NT2/D1 (cell line): ENCODE data around the gene KISS1.

ENCODE experiments used
- DNase-seq: peaks from one replicate; pipeline ENCODE4 v3.0.0-alpha.2; 2011; ENCODE audit warnings: low read depth, low spot score
- H3K27me3 ChIP-seq: 2 replicates; pipeline ENCODE4 v1.6.0; 2011; ENCODE audit warnings: mild to moderate bottlenecking; ENCODE audit not compliant: insufficient read length, insufficient read depth
- H3K36me3 ChIP-seq: 2 replicates; pipeline ENCODE4 v1.6.1; 2011; ENCODE audit warnings: mild to moderate bottlenecking, low read length, mixed read lengths; ENCODE audit not compliant: insufficient read depth, insufficient read length
- H3K4me1 ChIP-seq: 2 replicates; pipeline ENCODE4 v1.5.1; 2011; ENCODE audit not compliant: insufficient read depth, insufficient read length
- H3K4me3 ChIP-seq: 2 replicates; pipeline ENCODE4 v1.5.1; 2011; ENCODE audit warnings: low read depth; ENCODE audit not compliant: insufficient read length
- H3K9ac ChIP-seq: 2 replicates; pipeline ENCODE4 v1.6.0; 2011; ENCODE audit warnings: low read depth; ENCODE audit not compliant: insufficient read length
- H3K9me3 ChIP-seq: 2 replicates; pipeline ENCODE4 v1.5.1; 2011; ENCODE audit warnings: mild to moderate bottlenecking, low read length; ENCODE audit not compliant: insufficient read depth
- SUZ12 ChIP-seq: IDR thresholded peaks from 2 replicates; pipeline ENCODE4 v1.6.1; 2011; ENCODE audit not compliant: insufficient read length, insufficient read depth; ENCODE audit errors: extremely low read depth
- YY1 ChIP-seq: IDR thresholded peaks from 2 replicates; pipeline ENCODE4 v1.6.1; 2011; ENCODE audit not compliant: insufficient read length, insufficient read depth
- ZNF274 ChIP-seq: IDR thresholded peaks from 2 replicates; pipeline ENCODE4 v1.6.1; 2011; ENCODE audit warnings: mild to moderate bottlenecking, low read depth, low read length

Gene KISS1

DNA sequence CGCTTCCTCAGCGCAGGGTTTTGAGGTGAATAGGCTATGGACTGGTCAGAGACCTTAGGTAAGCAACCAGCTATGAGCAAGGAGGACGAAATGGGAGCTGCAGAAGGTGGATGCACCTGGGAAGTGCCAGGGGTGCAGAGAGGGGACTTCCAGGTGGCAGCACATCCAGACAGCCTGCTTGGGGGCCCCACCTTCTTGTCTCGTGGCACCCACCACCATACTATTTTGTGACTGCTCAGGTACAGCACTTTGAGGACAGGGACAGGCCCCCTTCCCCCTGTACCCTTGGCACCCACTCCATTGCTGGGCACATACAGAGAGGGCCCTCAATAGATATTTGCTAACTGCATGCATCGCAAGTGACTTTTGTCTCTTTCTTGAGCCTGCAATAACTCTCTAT, 777 bp upstream of the KISS1 start:
- no peaks in the 10 kb centered on the region for H3K36me3 ChIP-seq
- H3K27me3 ChIP-seq: peaks cover 17% of the 10 kb centered on the region
- TF ChIP-seq SUZ12 (no peak), ZNF274 (no peak), YY1 (no peak)
- H3K4me1 ChIP-seq: peaks cover 29% of the 10 kb centered on the region
- H3K4me3 ChIP-seq: no peak overlapping the region
- H3K9me3 ChIP-seq: no peaks in the 10 kb centered on the region
- H3K9ac ChIP-seq: no peak overlapping the region
- DNase-seq: no peak

DNA sequence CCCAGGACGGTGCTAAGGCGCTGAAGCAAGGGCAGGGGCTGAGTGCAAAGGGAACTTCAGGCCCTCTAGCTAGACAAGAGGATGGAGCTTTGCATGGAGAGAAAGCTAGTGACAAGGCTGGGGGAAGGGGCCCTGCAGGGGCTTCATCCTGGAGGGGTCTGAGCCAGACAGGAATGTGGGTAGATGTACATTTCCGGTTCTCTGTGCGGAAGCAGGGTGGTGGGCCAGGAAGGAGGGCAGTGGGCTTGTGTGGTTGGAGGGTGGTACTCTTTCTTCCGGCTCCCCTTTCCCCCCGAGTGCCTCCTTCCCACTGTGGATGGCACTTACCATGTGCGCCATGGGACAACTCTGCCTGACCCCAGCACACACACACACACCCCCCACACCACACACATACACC, 1.5 kb downstream of the KISS1 start:
- H3K9ac ChIP-seq: no peak overlapping the region
- no peaks in the 10 kb centered on the region for H3K9me3 ChIP-seq
- H3K27me3 ChIP-seq: peaks cover 33% of the 10 kb centered on the region
- H3K36me3 ChIP-seq: no peaks in the 10 kb centered on the region
- TF ChIP-seq SUZ12: no peak
- TF ChIP-seq ZNF274: no peak
- H3K4me1 ChIP-seq: peaks cover 29% of the 10 kb centered on the region
- DNase-seq: no peak
- H3K4me3 ChIP-seq: no peak overlapping the region

DNA sequence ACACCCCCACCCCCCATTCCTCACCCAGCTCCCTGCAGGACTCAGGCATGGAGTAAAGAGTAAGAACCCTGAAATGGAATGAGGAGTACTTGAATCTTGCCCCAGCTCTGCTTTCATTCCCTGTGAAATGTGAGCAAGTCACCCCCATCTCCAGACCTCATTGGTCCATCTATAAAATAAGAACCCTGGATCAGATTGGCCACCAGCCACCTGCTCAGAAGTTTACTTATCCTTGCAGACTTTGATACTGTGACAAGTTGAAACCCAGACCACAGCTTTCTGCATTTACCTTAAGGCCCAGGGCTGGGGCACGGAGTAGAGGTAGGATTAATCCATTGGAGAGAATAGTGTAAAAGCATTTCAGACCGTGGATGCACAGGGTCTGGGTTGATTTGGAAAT, 2.2 kb downstream of the KISS1 start:
- no peaks in the 10 kb centered on the region for H3K9me3 ChIP-seq
- H3K4me3 ChIP-seq: no peak overlapping the region
- TF ChIP-seq SUZ12: no peak
- peaks cover 40% of the 10 kb centered on the region for H3K27me3 ChIP-seq
- H3K9ac ChIP-seq: no peak overlapping the region
- no peaks in the 10 kb centered on the region for H3K36me3 ChIP-seq
- peaks cover 28% of the 10 kb centered on the region for H3K4me1 ChIP-seq
- no peak for DNase-seq

DNA sequence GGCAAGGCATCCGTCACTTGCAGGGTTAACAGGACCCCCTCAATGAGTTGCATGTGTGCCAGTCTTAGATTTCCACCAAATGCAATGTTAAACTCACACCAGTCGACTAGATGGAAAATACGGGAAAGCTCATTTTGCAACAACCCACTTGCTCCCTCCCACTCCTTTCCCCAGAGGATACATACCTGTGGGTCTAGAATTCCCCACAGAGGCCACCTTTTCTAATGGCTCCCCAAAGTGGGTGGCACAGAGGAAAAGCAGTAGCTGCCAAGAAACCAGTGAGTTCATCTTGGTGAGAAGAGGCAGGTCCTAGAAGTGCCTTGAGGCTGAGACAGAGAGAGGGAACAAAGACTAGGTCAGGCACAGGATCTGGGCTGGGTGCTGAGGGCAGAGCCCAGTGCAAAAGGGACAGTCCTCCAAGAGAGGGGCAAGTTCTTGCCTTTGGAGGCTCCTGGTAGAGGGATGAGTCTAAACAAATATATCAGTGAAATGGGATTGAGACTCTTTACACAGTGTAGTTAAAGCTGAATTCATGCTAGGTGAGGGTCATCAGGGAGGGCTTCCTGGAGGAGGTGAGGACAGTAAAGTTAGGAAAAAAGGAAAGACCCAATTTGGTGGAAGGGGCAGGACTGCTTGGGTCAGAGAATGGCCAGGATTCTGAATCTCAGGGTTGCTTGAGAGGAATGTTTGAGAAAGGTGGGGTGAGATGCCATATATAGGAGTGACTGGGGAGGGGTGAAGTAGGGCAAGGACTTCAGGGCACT, 3.5 kb downstream of the KISS1 start:
- TF ChIP-seq SUZ12 (no peak), ZNF274 (no peak), YY1 (no peak)
- no peak for DNase-seq
- Histone ChIP-seq H3K36me3 (no peaks in the 10 kb centered on the region), H3K27me3 (peaks cover 53% of the 10 kb centered on the region), H3K9me3 (no peaks in the 10 kb centered on the region), H3K9ac (no peak overlapping the region), H3K4me1 (peaks cover 19% of the 10 kb centered on the region), H3K4me3 (no peak overlapping the region)

DNA sequence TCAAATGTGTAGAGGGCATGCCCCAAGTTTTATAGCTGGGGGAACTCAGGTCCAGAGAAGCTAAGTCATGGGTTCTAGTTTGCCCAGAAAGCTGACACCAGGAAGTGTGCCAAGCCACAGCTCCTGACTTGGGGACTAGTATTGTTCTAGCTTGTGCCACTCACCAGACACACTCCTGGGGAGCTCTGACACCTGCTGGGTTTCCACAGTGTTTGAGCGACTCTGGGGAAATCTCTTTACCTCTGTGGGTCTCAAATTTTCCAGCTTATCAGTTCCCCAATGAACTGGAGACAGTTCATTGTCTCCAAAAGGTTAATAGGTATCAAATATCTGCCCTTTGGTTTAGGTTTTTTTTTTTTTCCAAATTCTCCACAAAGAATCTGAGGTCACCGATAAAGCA, 4.2 kb downstream of the KISS1 start:
- H3K9me3 ChIP-seq: no peaks in the 10 kb centered on the region
- peaks cover 60% of the 10 kb centered on the region for H3K27me3 ChIP-seq
- H3K9ac ChIP-seq: no peak overlapping the region
- no peak for DNase-seq
- H3K4me3 ChIP-seq: no peak overlapping the region
- no peaks in the 10 kb centered on the region for H3K36me3 ChIP-seq
- TF ChIP-seq SUZ12 (no peak), ZNF274 (no peak), YY1 (no peak)
- peaks cover 19% of the 10 kb centered on the region for H3K4me1 ChIP-seq

DNA sequence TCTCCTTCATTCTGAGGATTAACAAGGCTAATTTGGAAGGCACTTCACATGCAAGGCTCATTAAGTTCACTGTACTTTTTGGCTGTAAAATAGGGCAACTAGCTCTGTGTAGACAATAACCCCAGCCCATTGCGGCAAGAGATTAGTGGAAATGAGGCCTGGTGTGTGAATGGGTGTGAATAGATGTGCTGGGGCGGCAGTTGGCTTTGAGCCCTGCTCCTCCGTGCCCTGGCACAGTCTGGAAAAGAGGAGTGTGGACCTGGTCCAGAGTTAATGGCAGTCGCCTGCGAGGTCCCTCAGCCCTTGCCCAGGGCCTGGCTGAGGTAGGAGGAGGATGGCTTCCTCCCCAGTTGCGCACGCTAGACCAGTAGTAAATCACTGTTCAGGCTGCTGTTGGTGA, 4.8 kb downstream of the KISS1 start:
- H3K36me3 ChIP-seq: no peaks in the 10 kb centered on the region
- H3K9ac ChIP-seq: no peak overlapping the region
- DNase-seq: no peak
- no peaks in the 10 kb centered on the region for H3K9me3 ChIP-seq
- TF ChIP-seq SUZ12: no peak
- TF ChIP-seq YY1: no peak
- TF ChIP-seq ZNF274: no peak
- no peak overlapping the region for H3K4me3 ChIP-seq
- H3K27me3 ChIP-seq: peaks cover 66% of the 10 kb centered on the region
- H3K4me1 ChIP-seq: peaks cover 17% of the 10 kb centered on the region

DNA sequence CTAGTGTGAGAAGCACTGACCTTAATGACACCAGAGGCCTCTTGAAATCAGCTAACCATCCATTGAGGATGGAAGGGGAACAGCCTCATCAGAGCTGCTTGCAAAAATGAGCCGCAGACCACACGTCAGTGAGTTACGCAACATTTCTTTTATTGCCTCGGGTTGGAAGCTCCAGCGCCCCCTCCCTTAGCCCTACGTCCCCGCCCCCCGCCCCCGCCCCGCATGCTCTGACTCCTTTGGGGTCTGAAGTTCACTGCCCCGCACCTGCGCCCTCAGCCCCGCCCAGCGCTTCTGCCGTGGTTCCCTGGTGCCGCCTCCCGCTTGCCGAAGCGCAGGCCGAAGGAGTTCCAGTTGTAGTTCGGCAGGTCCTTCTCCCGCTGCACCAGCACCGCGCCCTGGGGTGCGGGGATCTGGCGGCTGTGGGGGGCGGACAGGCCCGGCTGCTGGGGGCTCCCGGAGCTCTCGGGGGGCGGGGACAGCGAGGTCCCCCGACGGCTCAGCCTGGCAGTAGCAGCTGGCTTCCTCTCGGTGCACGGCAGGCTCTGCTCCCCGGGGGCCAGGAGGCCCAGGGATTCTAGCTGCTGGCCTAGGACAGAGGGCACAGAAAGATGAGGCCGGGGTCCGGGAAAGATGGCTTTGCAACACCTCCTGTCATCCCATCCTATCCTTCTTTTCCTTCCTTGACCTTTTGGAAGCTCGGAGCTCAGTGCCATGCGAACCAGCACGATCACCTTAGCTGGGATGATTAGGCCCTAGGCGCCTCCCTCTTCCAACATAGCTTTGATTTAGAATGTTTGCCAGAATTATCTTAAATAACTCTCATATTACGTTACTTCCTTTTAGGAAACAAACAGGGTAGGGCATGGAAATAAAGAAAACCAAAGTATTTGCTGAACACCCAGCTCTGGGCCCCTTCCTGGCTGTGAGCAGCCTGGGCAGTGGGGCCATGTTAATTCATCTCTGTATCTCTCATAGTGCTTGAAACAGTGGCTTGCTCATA, 5.8 kb downstream of the KISS1 start:
- H3K27me3 ChIP-seq: peaks cover 66% of the 10 kb centered on the region
- H3K4me3 ChIP-seq: peak overlapping the region; percentile 10
- no peak for DNase-seq
- H3K4me1 ChIP-seq: peaks cover 7% of the 10 kb centered on the region
- H3K9me3 ChIP-seq: no peaks in the 10 kb centered on the region
- no peaks in the 10 kb centered on the region for H3K36me3 ChIP-seq
- TF ChIP-seq YY1 (no peak), SUZ12 (no peak), ZNF274 (no peak)
- H3K9ac ChIP-seq: no peak overlapping the region
